Ishikawa (cell line): ENCODE measurements around the gene TBC1D22A.
A peak's percentile ranks its signal among the peaks of the same experiment; 100 is the strongest.

Experiments used
- CEBPB ChIP-seq: IDR thresholded peaks from 2 replicates; pipeline ENCODE4 v1.6.1; 2012
- CREB1 ChIP-seq: IDR thresholded peaks from 2 replicates; pipeline ENCODE4 v1.6.1; 2012; ENCODE audit warnings: low read depth
- EGR1 ChIP-seq: IDR thresholded peaks from 2 replicates; pipeline ENCODE4 v1.6.1; 2012
- EP300 ChIP-seq: IDR thresholded peaks from 2 replicates; pipeline ENCODE4 v1.6.1; 2012; ENCODE audit warnings: borderline replicate concordance
- FOXM1 ChIP-seq: IDR thresholded peaks from 2 replicates; pipeline ENCODE4 v1.6.1; 2012; ENCODE audit warnings: low read depth, borderline replicate concordance
- MAX ChIP-seq: IDR thresholded peaks from 2 replicates; pipeline ENCODE4 v1.6.1; 2012
- NFIC ChIP-seq: IDR thresholded peaks from 2 replicates; pipeline ENCODE4 v1.6.1; 2012
- RAD21 ChIP-seq: IDR thresholded peaks from 2 replicates; pipeline ENCODE4 v1.6.1; 2012; ENCODE audit warnings: low read depth
- REST ChIP-seq: IDR thresholded peaks from 2 replicates; pipeline ENCODE4 v1.6.1; 2012; ENCODE audit warnings: low read depth, mild to moderate bottlenecking
- TAF1 ChIP-seq: IDR thresholded peaks from 2 replicates; pipeline ENCODE4 v1.6.1; 2012; ENCODE audit warnings: low read depth, mild to moderate bottlenecking
- TCF12 ChIP-seq: IDR thresholded peaks from 2 replicates; pipeline ENCODE4 v1.6.1; 2012; ENCODE audit warnings: low read depth
- TEAD4 ChIP-seq: IDR thresholded peaks from 2 replicates; pipeline ENCODE4 v1.6.1; 2012
- USF1 ChIP-seq: IDR thresholded peaks from 2 replicates; pipeline ENCODE4 v1.6.1; 2012
- YY1 ChIP-seq: IDR thresholded peaks from 2 replicates; pipeline ENCODE4 v1.6.1; 2012; ENCODE audit warnings: low read depth
- ZBTB7A ChIP-seq: IDR thresholded peaks from 2 replicates; pipeline ENCODE4 v1.6.1; 2012; ENCODE audit warnings: low read depth

TBC1D22A gene

GRCh38 chr22:47128622-47129215 is 366.3 kb downstream of the TBC1D22A start:
- TF ChIP-seq TEAD4 (no peak), ZBTB7A (no peak), USF1 (no peak)

- no peak for TF ChIP-seq RAD21
- TF ChIP-seq CREB1: no peak
- TF ChIP-seq ZBTB7A: no peak
- no peak for TF ChIP-seq TEAD4
- no peak for TF ChIP-seq REST
- TF ChIP-seq FOXM1: no peak
- no peak for TF ChIP-seq EP300
- peak; percentile 50 for TF ChIP-seq MAX
Observed at GRCh38 chr22:47129902-47130635, 367.6 kb downstream of the TBC1D22A start.

- TF ChIP-seq YY1 (no peak), RAD21 (no peak), EP300 (no peak), CREB1 (no peak), FOXM1 (no peak), USF1 (no peak), TAF1 (no peak), NFIC (no peak), CEBPB (no peak), REST (no peak), TCF12 (no peak), TEAD4 (no peak), MAX (no peak), EGR1 (no peak), ZBTB7A (no peak)
Observed at GRCh38 chr22:47130883-47131631, 368.6 kb downstream of the TBC1D22A start.

- TF ChIP-seq TEAD4 (no peak), CEBPB (no peak), NFIC (no peak), EGR1 (no peak), YY1 (no peak), ZBTB7A (no peak), FOXM1 (no peak), CREB1 (no peak), USF1 (no peak), RAD21 (no peak), MAX (no peak), TAF1 (no peak), EP300 (no peak)
Observed at GRCh38 chr22:47131632-47132427, 369.4 kb downstream of the TBC1D22A start.
